Upper lobe of left lung (tissue), 6 donors: ENCODE measurements around the gene TMEM170A. TPM values are rescaled to one million over a fixed set of nuclear protein-coding genes. Genes with fewer than 3 reads are reported as not detected.

Source experiments
- ATAC-seq, 2 donors: fragments of 200-7000 bp; cut with Tn5 transposase; one replicate each; pipeline ENCODE4 v1.9.1; 2022; ENCODE audit warnings: mild to moderate bottlenecking in 2 of 2, moderate library complexity in 2 of 2; ENCODE audit not compliant: low FRiP score in 2 of 2
- DNase-seq, 2 donors: peaks; one replicate each; pipeline ENCODE4 v3.0.0-alpha.2; 2019 to 2020
- H3K27ac ChIP-seq, 4 donors: fragments of 200-600 bp; sonication (generic); one replicate each; pipeline ENCODE4 v1.5.1; 2016 to 2019
- H3K27me3 ChIP-seq, 4 donors: fragments of 200-600 bp; sonication (generic); one replicate each; pipeline ENCODE4 v1.5.1; 2017 to 2019
- H3K36me3 ChIP-seq, 4 donors: fragments of 200-600 bp; sonication (generic); one replicate each; pipeline ENCODE4 v1.5.1; 2016 to 2019
- H3K4me1 ChIP-seq, 4 donors: fragments of 200-600 bp; sonication (generic); one replicate each; pipeline ENCODE4 v1.5.1; 2018 to 2019
- H3K4me3 ChIP-seq, 4 donors: fragments of 200-600 bp; sonication (generic); one replicate each; pipeline ENCODE4 v1.5.1; 2017 to 2019; ENCODE audit warnings: mild to moderate bottlenecking in 2 of 4, moderate library complexity in 1 of 4
- H3K9me3 ChIP-seq, 4 donors: fragments of 200-600 bp; sonication (generic); one replicate each; pipeline ENCODE4 v1.5.1; 2018 to 2019
- CTCF ChIP-seq, 6 experiments: fragments of 450-650 bp in 4 of 6; fragments of 200-600 bp in 2 of 6; sonication (generic) in 2 of 6; IDR thresholded peaks; one replicate each; pipeline ENCODE4 v1.5.1; 2016 to 2019; ENCODE audit warnings: antibody characterized with exemption in 6 of 6
- EP300 ChIP-seq, 4 donors: sonication (generic); formaldehyde crosslinking; IDR thresholded peaks; one replicate each; pipeline ENCODE4 v1.5.1; 2017; ENCODE audit warnings: antibody characterized with exemption in 4 of 4, control low read depth in 2 of 4
- POLR2A ChIP-seq, 4 donors: fragments of 450-650 bp; IDR thresholded peaks; one replicate each; pipeline ENCODE4 v1.5.1; 2016 to 2017; ENCODE audit warnings: antibody characterized with exemption in 4 of 4, mild to moderate bottlenecking in 2 of 4
- POLR2AphosphoS5 ChIP-seq, 2 donors: sonication (generic); formaldehyde crosslinking; IDR thresholded peaks; one replicate each; pipeline ENCODE4 v1.5.1; 2017; ENCODE audit warnings: antibody characterized with exemption in 2 of 2
- WGBS, 2 donors: methylation state at CpG; one replicate each; pipeline ENCODE4 v1.1.5; 2017 to 2018; 5-methylcytosine and 5-hydroxymethylcytosine counted together
- total RNA-seq, 6 donors: library from RNA; depleted of rRNA in 4 of 6; stranded (reverse); fragments of >200 nt in 4 of 6; gene quantifications; one replicate each; pipeline versions ENCODE4 v1.1.0 to v1.2.1, GENCODE V29; 2016 to 2021
- donor health status: DM: no; HTN: no; CAD: no; lungs with moderate emphysema.
- donor health status: DM: no; HTN: yes; CAD: no; lungs with severe emphysema.

TMEM170A gene
- total RNA-seq, 6 donors from 2014 or later: 11.5 to 31.6 (median 25.5) TPM

GRCh38 chr16:75452464-75453190, 11.9 kb downstream of the TMEM170A start:
- peaks cover 0 to 23% (median 2%) of the 10 kb centered on the region in 4 donors for H3K36me3 ChIP-seq
- no peaks in the 10 kb centered on the region for H3K27me3 ChIP-seq
- no peak for DNase-seq
- peaks cover 3 to 9% (median 5%) of the 10 kb centered on the region in 4 donors for H3K4me1 ChIP-seq
- no peak for ATAC-seq
- TF ChIP-seq EP300 (IDR thresholded peaks at IDR 0.05) (no peak), CTCF (IDR thresholded peaks at IDR 0.05) (no peak), POLR2AphosphoS5 (IDR thresholded peaks at IDR 0.05) (no peak), POLR2A (IDR thresholded peaks at IDR 0.05) (no peak)
- H3K27ac ChIP-seq: no peak overlapping the region
- H3K9me3 ChIP-seq: no peaks in the 10 kb centered on the region
- 81 to 87% methylated on average over 12 of the region's 12 CpGs for WGBS, 2 donors
- H3K4me3 ChIP-seq: no peak overlapping the region

GRCh38 chr16:75446416-75446815, 18.1 kb downstream of the TMEM170A start:
- no peak for ATAC-seq
- Histone ChIP-seq H3K4me3 (no peak overlapping the region), H3K27me3 (no peaks in the 10 kb centered on the region), H3K4me1 (no peaks in the 10 kb centered on the region), H3K36me3 (peaks cover 0 to 24% (median 2%) of the 10 kb centered on the region in 4 donors), H3K9me3 (no peaks in the 10 kb centered on the region), H3K27ac (no peak overlapping the region)
- TF ChIP-seq POLR2A (IDR thresholded peaks at IDR 0.05): no peak
- no peak for TF ChIP-seq CTCF (IDR thresholded peaks at IDR 0.05)
- no peak for TF ChIP-seq POLR2AphosphoS5 (IDR thresholded peaks at IDR 0.05)
- no peak for TF ChIP-seq EP300 (IDR thresholded peaks at IDR 0.05)
- no peak for DNase-seq

- Histone ChIP-seq H3K9me3 (no peaks in the 10 kb centered on the region), H3K27me3 (no peaks in the 10 kb centered on the region), H3K36me3 (peaks cover 0 to 13% (median 2%) of the 10 kb centered on the region in 4 donors), H3K4me3 (no peak overlapping the region), H3K4me1 (no peaks in the 10 kb centered on the region), H3K27ac (no peak overlapping the region)
- ATAC-seq (no peak), DNase-seq (no peak)
- TF ChIP-seq CTCF (IDR thresholded peaks at IDR 0.05) (no peak), POLR2AphosphoS5 (IDR thresholded peaks at IDR 0.05) (no peak), EP300 (IDR thresholded peaks at IDR 0.05) (no peak), POLR2A (IDR thresholded peaks at IDR 0.05) (no peak)
- WGBS, 2 donors: 76 to 89% methylated on average over 5 of the region's 5 CpGs
Measured at GRCh38 chr16:75445298-75445697, 19.2 kb downstream of the TMEM170A start.

- Histone ChIP-seq H3K36me3 (peaks cover 0 to 4% (median 2%) of the 10 kb centered on the region in 4 donors), H3K27ac (no peak overlapping the region), H3K9me3 (no peaks in the 10 kb centered on the region), H3K4me3 (no peak overlapping the region), H3K27me3 (no peaks in the 10 kb centered on the region), H3K4me1 (no peaks in the 10 kb centered on the region)
- TF ChIP-seq POLR2A (IDR thresholded peaks at IDR 0.05): no peak
- TF ChIP-seq POLR2AphosphoS5 (IDR thresholded peaks at IDR 0.05): no peak
- TF ChIP-seq CTCF (IDR thresholded peaks at IDR 0.05): no peak
- no peak for TF ChIP-seq EP300 (IDR thresholded peaks at IDR 0.05)
- WGBS, 2 donors: 82 to 86% methylated on average over 3 of the region's 3 CpGs
- no peak for ATAC-seq
- no peak for DNase-seq
Measured at GRCh38 chr16:75443298-75443697, 21.2 kb downstream of the TMEM170A start.
